AG09309 (cell line): Measurements from ENCODE around the gene NCDN.

Experiments
- DNase-seq: peaks from one replicate; pipeline ENCODE4 v3.0.0-alpha.2; 2010; ENCODE audit warnings: low read depth
- H3K4me3 ChIP-seq: 2 replicates; pipeline ENCODE4 v1.5.1; 2011; ENCODE audit warnings: mild to moderate bottlenecking, low read depth, low read length, moderate library complexity; ENCODE audit not compliant: control insufficient read depth
- TF ChIP-seq, protein P1 (sequence below): IDR thresholded peaks from 2 replicates; pipeline ENCODE4 v1.5.1; 2011; ENCODE audit warnings: mild to moderate bottlenecking, low read depth, low read length, inconsistent platforms; ENCODE audit not compliant: insufficient read depth, control insufficient read depth; ENCODE audit errors: missing control alignments

NCDN gene

DNA sequence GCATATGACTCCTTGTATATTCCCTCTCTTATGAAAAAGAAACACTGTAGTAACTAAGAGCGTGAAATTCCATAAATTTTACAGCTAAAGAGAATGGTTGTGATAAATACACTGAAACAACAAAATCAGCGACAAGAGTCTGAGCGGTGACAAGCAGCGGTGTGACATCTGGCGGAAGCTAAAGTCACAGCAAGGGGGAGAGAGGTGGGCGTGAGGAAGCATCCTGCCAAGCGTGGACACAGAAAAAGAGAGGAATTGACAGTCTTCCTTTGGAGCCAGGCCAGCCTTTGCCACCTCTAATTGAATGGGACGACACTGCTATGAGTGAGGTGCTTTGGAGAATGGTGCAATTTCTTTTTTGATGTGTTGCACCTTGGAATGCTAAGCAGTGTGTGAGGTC is 57.8 kb downstream of the NCDN start:
- TF ChIP-seq, protein P1, sequence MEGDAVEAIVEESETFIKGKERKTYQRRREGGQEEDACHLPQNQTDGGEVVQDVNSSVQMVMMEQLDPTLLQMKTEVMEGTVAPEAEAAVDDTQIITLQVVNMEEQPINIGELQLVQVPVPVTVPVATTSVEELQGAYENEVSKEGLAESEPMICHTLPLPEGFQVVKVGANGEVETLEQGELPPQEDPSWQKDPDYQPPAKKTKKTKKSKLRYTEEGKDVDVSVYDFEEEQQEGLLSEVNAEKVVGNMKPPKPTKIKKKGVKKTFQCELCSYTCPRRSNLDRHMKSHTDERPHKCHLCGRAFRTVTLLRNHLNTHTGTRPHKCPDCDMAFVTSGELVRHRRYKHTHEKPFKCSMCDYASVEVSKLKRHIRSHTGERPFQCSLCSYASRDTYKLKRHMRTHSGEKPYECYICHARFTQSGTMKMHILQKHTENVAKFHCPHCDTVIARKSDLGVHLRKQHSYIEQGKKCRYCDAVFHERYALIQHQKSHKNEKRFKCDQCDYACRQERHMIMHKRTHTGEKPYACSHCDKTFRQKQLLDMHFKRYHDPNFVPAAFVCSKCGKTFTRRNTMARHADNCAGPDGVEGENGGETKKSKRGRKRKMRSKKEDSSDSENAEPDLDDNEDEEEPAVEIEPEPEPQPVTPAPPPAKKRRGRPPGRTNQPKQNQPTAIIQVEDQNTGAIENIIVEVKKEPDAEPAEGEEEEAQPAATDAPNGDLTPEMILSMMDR: no peak
- H3K4me3 ChIP-seq: no peak overlapping the region
- DNase-seq: no peak
